Measurements from ENCODE around the gene BCL10. TPM values are rescaled to one million over a fixed set of nuclear protein-coding genes. Genes with fewer than 3 reads are reported as not detected.

BCL10 gene
- polyA plus RNA-seq, 1 donor from 2014 or later, result 17.3 TPM

DNA sequence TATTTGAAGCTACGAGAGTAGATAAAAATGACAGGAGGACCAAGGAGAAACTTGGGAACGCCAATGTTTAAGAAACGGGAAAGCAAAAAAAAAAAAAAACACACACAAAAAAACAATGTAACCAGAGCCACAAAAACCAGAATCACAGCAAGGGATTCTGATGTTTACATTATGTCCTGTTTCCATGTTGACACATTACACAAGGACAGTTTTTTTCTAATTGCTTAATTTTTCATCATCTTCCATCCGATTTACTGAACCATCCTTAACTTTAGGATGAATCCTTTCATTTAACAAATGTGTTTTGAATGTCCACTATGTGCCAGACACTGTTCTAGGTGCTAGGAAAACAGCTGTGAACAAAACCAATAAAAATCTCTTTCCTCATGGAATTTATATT is 1.4 kb upstream of the BCL10 start:
- H3K9me2 ChIP-seq (ENCODE audit: insufficient read depth, low read length), result no peaks in the 10 kb centered on the region
- no peaks in the 10 kb centered on the region for H4K20me1 ChIP-seq (ENCODE audit: insufficient read depth)
- H3K4me2 ChIP-seq (ENCODE audit: low read length), result no peak overlapping the region
- no peak overlapping the region for H2AFZ ChIP-seq (ENCODE audit: low read depth, low read length)
- H3K36me3 ChIP-seq (ENCODE audit: insufficient read depth, low read length), result no peaks in the 10 kb centered on the region
- no peak for TF ChIP-seq SMC3 (conservative IDR thresholded peaks at IDR 0.05; ENCODE audit: poor library complexity)
- no peak for TF ChIP-seq CTCF (IDR thresholded peaks at IDR 0.05; ENCODE audit: poor library complexity, severe bottlenecking)
- no peak for TF ChIP-seq POLR2AphosphoS5 (IDR thresholded peaks at IDR 0.05)
- no peak for TF ChIP-seq MXI1 (conservative IDR thresholded peaks at IDR 0.05; ENCODE audit: poor library complexity, severe bottlenecking)
- TF ChIP-seq RAD21 (conservative IDR thresholded peaks at IDR 0.05), result no peak
- H3K27me3 ChIP-seq (ENCODE audit: insufficient read depth, low read depth, low read length), result no peaks in the 10 kb centered on the region
- H3K9ac ChIP-seq (ENCODE audit: low read length), result no peak overlapping the region
- no peak overlapping the region for H3K27ac ChIP-seq (ENCODE audit: low read length)
- H3K9me3 ChIP-seq (ENCODE audit: low read length), result no peaks in the 10 kb centered on the region
- no peak overlapping the region for H3K4me3 ChIP-seq (ENCODE audit: low read length)
- H3K79me2 ChIP-seq (replicated peaks; ENCODE audit: insufficient read depth, low read length), result peaks cover 30% of the 10 kb centered on the region
- H3F3A ChIP-seq (ENCODE audit: insufficient read depth, low read length, poor library complexity, severe bottlenecking), result no peaks in the 10 kb centered on the region

DNA sequence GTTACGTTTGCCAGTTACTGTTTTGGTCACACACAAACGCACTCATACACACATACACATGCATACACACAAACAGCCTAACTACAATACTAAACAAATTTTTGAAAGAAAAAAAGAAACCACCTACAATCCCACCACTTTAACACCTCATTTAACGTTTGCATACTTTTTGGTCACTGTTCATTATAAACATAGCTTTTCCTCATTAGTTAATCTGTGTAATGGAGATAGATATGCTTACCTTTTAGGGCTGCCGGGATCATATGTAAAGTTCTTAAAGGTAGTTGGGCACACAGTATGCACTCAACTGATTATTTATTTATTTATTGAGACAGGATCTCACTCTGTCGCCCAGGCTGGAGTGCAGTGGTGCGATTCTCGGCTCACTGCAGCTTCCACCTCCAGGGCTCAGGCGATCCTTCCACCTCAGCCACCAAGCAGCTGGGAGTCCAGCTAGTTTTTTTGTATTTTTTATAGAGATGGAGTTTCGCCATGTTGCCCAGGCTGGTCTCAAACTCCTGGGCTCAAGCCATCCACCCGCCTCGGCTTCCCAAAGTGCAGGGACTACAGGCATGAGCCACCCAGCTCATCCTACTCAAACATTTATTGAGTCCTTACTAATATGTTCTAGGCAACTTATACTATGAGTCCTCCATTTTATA is 677 bp upstream of the BCL10 start:
- Histone ChIP-seq H3K27me3 (ENCODE audit: insufficient read depth, low read depth, low read length) (no peaks in the 10 kb centered on the region), H3K4me2 (ENCODE audit: low read length) (peak overlapping the region; percentile 60), H3K27ac (ENCODE audit: low read length) (peak overlapping the region; percentile 88), H3K9me3 (ENCODE audit: low read length) (no peaks in the 10 kb centered on the region), H3K9ac (ENCODE audit: low read length) (peak overlapping the region; percentile 92), H3K4me3 (ENCODE audit: low read length) (peak overlapping the region; percentile 99), H3K36me3 (ENCODE audit: insufficient read depth, low read length) (no peaks in the 10 kb centered on the region), H3F3A (ENCODE audit: insufficient read depth, low read length, poor library complexity, severe bottlenecking) (no peaks in the 10 kb centered on the region), H3K9me2 (ENCODE audit: insufficient read depth, low read length) (no peaks in the 10 kb centered on the region), H4K20me1 (ENCODE audit: insufficient read depth) (no peaks in the 10 kb centered on the region), H3K79me2 (replicated peaks; ENCODE audit: insufficient read depth, low read length) (peaks cover 35% of the 10 kb centered on the region), H2AFZ (ENCODE audit: low read depth, low read length) (peak overlapping the region; percentile 98)
- TF ChIP-seq POLR2AphosphoS5 (IDR thresholded peaks at IDR 0.05), result no peak
- no peak for TF ChIP-seq SMC3 (conservative IDR thresholded peaks at IDR 0.05; ENCODE audit: poor library complexity)
- TF ChIP-seq EZH2 (IDR thresholded peaks at IDR 0.05; ENCODE audit: borderline replicate concordance, insufficient read depth, low read length, poor library complexity, severe bottlenecking), result no peak

DNA sequence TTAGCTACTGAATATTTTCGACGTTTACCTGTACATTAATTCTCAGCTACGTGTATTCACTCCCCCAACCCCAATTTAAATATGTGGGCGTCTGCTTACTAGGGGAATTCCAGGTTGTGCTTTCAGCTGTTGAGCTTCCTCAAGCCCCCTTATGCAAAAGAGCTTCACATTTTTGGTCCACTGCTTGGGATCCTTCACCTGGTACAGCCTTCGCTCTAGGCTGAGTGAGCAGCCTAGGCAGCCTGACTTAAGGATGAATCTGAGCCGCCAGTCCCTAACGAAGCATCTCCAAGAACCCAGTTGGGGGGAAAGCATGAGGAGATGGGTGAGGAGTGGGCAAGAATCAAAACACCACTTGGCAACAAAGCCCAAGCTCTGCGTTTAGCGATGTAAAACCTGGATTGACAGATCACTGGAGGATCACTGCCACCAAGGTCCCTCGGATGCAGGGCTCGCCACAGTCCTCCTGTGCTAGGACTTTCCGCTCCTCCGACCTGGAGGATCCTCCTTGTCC is 674 bp downstream of the BCL10 start:
- Histone ChIP-seq H3K27ac (ENCODE audit: low read length) (peak overlapping the region; percentile 88), H3K27me3 (ENCODE audit: insufficient read depth, low read depth, low read length) (no peaks in the 10 kb centered on the region), H3K36me3 (ENCODE audit: insufficient read depth, low read length) (no peaks in the 10 kb centered on the region), H3K4me3 (ENCODE audit: low read length) (peak overlapping the region; percentile 99), H3K79me2 (replicated peaks; ENCODE audit: insufficient read depth, low read length) (peaks cover 38% of the 10 kb centered on the region), H3F3A (ENCODE audit: insufficient read depth, low read length, poor library complexity, severe bottlenecking) (no peaks in the 10 kb centered on the region), H3K9ac (ENCODE audit: low read length) (peak overlapping the region; percentile 92), H3K4me2 (ENCODE audit: low read length) (peak overlapping the region; percentile 99), H4K20me1 (ENCODE audit: insufficient read depth) (no peaks in the 10 kb centered on the region), H3K9me3 (ENCODE audit: low read length) (no peaks in the 10 kb centered on the region), H3K9me2 (ENCODE audit: insufficient read depth, low read length) (no peaks in the 10 kb centered on the region), H2AFZ (ENCODE audit: low read depth, low read length) (peak overlapping the region; percentile 91)
- TF ChIP-seq RAD21 (conservative IDR thresholded peaks at IDR 0.05), result peak; percentile 31
- no peak for TF ChIP-seq EZH2 (IDR thresholded peaks at IDR 0.05; ENCODE audit: borderline replicate concordance, insufficient read depth, low read length, poor library complexity, severe bottlenecking)
- peak; percentile 37 for TF ChIP-seq SMC3 (conservative IDR thresholded peaks at IDR 0.05; ENCODE audit: poor library complexity)
- peak; percentile 61 for TF ChIP-seq TAF1 (IDR thresholded peaks at IDR 0.05; ENCODE audit: low read depth)
